Ascending aorta (tissue), 2 donors: Measurements from ENCODE around the gene TLX3. TPM values are rescaled to one million over a fixed set of nuclear protein-coding genes. Genes with fewer than 3 reads are reported as not detected.

Source experiments
- DNase-seq, 2 donors: peaks; one replicate each; pipeline ENCODE4 v3.0.0-alpha.2; 2019; ENCODE audit warnings: low spot score in 2 of 2
- H3K27ac ChIP-seq, 2 donors: fragments of 200-600 bp; sonication (generic); one replicate each; pipeline ENCODE4 v1.5.1; 2016 to 2017; ENCODE audit warnings: mild to moderate bottlenecking in 1 of 2
- H3K27me3 ChIP-seq: fragments of 200-600 bp; sonication (generic); one replicate; pipeline ENCODE4 v1.5.1; 2017
- H3K36me3 ChIP-seq, 2 donors: fragments of 200-600 bp; sonication (generic); one replicate each; pipeline ENCODE4 v1.5.1; 2016
- H3K4me1 ChIP-seq, 2 donors: fragments of 200-600 bp; sonication (generic); one replicate each; pipeline ENCODE4 v1.5.1; 2016 to 2017; ENCODE audit warnings: mild to moderate bottlenecking in 1 of 2
- H3K4me3 ChIP-seq, 2 donors: fragments of 200-600 bp; sonication (generic); one replicate each; pipeline ENCODE4 v1.5.1; 2016 to 2017; ENCODE audit warnings: mild to moderate bottlenecking in 1 of 2
- H3K9me3 ChIP-seq, 2 donors: fragments of 200-600 bp; sonication (generic); one replicate each; pipeline ENCODE4 v1.5.1; 2016
- CTCF ChIP-seq, 3 experiments: fragments of 200-600 bp in 2 of 3; fragments of 450-650 bp in 1 of 3; sonication (generic) in 2 of 3; IDR thresholded peaks; one replicate each; pipeline ENCODE4 v1.5.1; 2016 to 2019; ENCODE audit warnings: antibody characterized with exemption in 3 of 3, mild to moderate bottlenecking in 1 of 3, moderate library complexity in 1 of 3
- intact Hi-C: fragments of 100-400 bp; cut with DNase I; formaldehyde crosslinking; loops from one replicate; pipeline ENCODE4 v1.15.1; 2023
- total RNA-seq: library from RNA; depleted of rRNA; stranded (reverse); fragments of >200 nt; gene quantifications from one replicate; pipeline ENCODE4 v1.1.0, GENCODE V29; 2016

Gene TLX3
- total RNA-seq, 1 donor from 2014 or later: not detected

GRCh38 chr5:171321447-171321846, 12.4 kb downstream of the TLX3 start:
- no peak for TF ChIP-seq CTCF (IDR thresholded peaks at IDR 0.05)
- Histone ChIP-seq H3K27ac (no peak overlapping the region), H3K36me3 (no peaks in the 10 kb centered on the region), H3K4me1 (peaks cover 0 to 2% of the 10 kb centered on the region in 2 donors), H3K27me3 (peaks cover 5% of the 10 kb centered on the region), H3K9me3 (no peaks in the 10 kb centered on the region), H3K4me3 (no peak overlapping the region)
- no peak for DNase-seq
- intact Hi-C loops: no loop called here

GRCh38 chr5:171322527-171322926, 13.5 kb downstream of the TLX3 start:
- TF ChIP-seq CTCF (IDR thresholded peaks at IDR 0.05): no peak
- no peak overlapping the region for H3K27ac ChIP-seq
- no peaks in the 10 kb centered on the region for H3K9me3 ChIP-seq
- DNase-seq: no peak
- H3K4me3 ChIP-seq: no peak overlapping the region
- no peaks in the 10 kb centered on the region for H3K4me1 ChIP-seq
- intact Hi-C loops: no loop called here
- H3K36me3 ChIP-seq: no peaks in the 10 kb centered on the region
- H3K27me3 ChIP-seq: no peaks in the 10 kb centered on the region

- TF ChIP-seq CTCF (IDR thresholded peaks at IDR 0.05): no peak
- Histone ChIP-seq H3K4me3 (no peak overlapping the region), H3K27me3 (no peaks in the 10 kb centered on the region), H3K4me1 (no peaks in the 10 kb centered on the region), H3K36me3 (no peaks in the 10 kb centered on the region), H3K9me3 (no peaks in the 10 kb centered on the region), H3K27ac (no peak overlapping the region)
- intact Hi-C loops: no loop called here
- DNase-seq: no peak
Measured at GRCh38 chr5:171323007-171323406, 14.0 kb downstream of the TLX3 start.

GRCh38 chr5:171323806-171324632, 15.0 kb downstream of the TLX3 start:
- H3K27ac ChIP-seq: no peak overlapping the region
- no peak overlapping the region for H3K4me3 ChIP-seq
- DNase-seq: no peak
- no peaks in the 10 kb centered on the region for H3K36me3 ChIP-seq
- intact Hi-C loops: no loop called here
- TF ChIP-seq CTCF (IDR thresholded peaks at IDR 0.05): no peak
- no peaks in the 10 kb centered on the region for H3K27me3 ChIP-seq
- no peaks in the 10 kb centered on the region for H3K9me3 ChIP-seq
- H3K4me1 ChIP-seq: no peaks in the 10 kb centered on the region

- Histone ChIP-seq H3K4me3 (no peak overlapping the region), H3K4me1 (no peaks in the 10 kb centered on the region), H3K27me3 (no peaks in the 10 kb centered on the region), H3K27ac (no peak overlapping the region), H3K9me3 (no peaks in the 10 kb centered on the region), H3K36me3 (no peaks in the 10 kb centered on the region)
- intact Hi-C loops: no loop called here
- TF ChIP-seq CTCF (IDR thresholded peaks at IDR 0.05): no peak
- no peak for DNase-seq
Measured at GRCh38 chr5:171330021-171330420, 21.0 kb downstream of the TLX3 start.
